SH-SY5Y (cell line): ENCODE results near the gene SLC26A6.

Source experiments
- GATA2 ChIP-seq: IDR thresholded peaks from 2 replicates; pipeline ENCODE4 v1.6.1; 2011; ENCODE audit warnings: mild to moderate bottlenecking, low read depth, low read length
- GATA3 ChIP-seq: IDR thresholded peaks from 2 replicates; pipeline ENCODE4 v1.6.1; 2011; ENCODE audit warnings: low read depth, mild to moderate bottlenecking, low read length, moderate library complexity

The SLC26A6 gene

DNA sequence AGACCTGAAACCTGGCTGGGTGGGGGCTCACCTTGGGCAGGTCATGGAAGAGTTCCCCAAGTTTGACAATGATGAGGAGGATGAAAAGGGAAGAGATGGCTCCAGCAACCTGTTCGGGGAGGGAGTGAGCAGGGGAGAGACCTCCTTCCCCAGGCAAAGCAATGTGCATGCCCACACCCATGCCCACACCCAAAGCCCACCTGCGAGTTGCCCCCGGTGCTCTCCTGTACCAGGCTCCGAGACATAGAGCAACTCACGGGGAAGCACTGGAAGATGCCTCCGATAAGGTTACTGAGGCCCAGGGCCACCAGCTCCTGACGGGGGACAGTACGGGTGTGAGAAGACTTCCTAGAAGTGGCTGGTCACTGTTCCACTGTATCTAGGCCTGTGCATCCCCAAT, 4.9 kb downstream of the SLC26A6 start:
- TF ChIP-seq GATA3: no peak
- TF ChIP-seq GATA2: no peak

DNA sequence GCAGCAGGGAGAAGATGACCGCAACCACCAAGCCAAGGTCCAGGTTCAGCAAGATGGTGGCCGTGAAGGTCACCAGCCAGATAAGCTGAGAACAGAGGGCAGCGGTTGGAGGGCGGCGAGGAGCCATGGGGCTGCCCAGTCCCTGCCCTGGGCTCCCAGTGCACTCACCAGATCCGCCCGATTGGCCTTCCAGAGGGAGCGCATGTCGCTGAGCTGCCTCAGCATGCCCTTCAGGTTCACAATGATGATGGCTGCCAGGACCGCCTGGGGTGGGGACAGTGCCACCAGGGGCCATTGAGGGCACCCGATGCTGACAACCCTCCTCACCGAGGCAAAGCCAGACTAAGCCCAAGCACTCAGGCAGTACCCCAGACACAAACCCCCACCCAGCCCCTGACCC, 5.4 kb downstream of the SLC26A6 start:
- no peak for TF ChIP-seq GATA3
- no peak for TF ChIP-seq GATA2

DNA sequence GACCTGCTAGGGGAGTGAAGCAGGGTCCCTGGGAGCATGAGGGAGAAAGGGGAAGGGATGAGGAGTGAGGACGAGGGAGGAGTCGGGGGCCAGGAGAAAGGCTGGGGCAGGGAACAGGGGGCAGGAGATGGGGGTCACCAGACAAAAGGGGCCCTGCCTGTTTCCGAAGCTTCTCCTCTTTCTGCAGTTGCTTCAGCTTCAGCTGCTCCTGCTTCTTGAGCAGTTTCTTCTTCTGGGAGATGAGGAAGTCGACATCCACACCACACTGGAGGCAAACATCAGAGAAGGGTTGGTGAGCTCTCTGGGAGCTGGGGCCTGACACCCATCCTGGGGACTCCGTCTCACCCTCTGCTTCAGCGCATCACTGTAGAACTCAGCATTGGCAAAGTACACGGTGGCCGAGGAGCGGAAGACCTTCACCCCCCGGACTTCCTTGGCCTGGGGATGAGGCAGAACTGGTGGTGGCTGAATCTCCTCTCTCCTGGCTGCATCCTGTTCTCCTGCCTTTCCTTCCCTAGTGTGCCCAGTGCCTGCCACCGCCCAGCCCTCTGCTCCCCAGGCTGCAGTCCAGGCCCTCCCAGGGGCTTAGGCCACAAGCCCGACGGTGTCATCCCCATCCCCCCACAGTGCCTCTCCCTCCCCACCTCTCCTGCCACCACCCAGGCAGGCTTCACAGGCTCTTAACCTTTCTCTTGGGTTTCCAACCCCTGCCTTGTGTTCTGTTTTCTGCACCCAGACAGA, 6.8 kb downstream of the SLC26A6 start:
- no peak for TF ChIP-seq GATA3
- TF ChIP-seq GATA2: no peak

DNA sequence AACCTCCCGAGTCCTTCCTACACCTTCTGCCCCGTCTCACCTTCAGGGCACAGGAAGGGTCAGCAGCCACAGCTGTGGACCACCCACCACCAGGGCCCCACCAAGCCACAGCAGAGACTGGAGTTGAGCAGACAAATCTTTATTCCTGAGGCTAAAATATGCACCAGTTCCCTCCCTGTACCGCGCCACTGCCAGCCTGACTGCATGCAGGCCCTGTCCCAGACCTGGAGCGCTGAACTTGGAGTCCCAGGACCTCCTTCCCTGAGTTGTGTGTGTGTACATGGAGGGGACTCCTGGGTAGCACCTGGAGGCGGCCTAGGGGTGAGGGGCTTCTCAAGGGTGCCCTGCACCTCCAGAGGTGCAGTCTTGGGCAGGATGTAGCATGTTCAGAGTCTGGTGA, 9.7 kb downstream of the SLC26A6 start:
- TF ChIP-seq GATA2 (no peak), GATA3 (no peak)

DNA sequence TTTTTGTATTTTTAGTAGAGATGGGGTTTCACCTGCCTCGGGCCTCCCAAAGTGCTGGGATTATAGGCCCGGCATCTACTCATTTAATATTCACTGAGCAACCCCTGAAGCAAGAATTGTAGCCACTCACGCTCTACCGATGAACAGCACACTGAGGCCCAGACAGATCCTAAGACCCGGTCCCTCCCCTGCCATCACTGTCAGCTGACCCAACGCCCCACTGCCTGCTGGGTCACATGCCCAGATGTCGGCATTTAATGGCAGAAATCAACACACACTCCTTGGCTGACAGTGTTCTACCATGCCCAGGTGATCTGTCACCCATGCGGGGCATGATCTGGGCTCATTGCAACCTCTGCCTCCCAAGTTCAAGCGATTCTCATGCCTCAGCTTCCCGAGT, 10.5 kb downstream of the SLC26A6 start:
- TF ChIP-seq GATA2: no peak
- no peak for TF ChIP-seq GATA3

DNA sequence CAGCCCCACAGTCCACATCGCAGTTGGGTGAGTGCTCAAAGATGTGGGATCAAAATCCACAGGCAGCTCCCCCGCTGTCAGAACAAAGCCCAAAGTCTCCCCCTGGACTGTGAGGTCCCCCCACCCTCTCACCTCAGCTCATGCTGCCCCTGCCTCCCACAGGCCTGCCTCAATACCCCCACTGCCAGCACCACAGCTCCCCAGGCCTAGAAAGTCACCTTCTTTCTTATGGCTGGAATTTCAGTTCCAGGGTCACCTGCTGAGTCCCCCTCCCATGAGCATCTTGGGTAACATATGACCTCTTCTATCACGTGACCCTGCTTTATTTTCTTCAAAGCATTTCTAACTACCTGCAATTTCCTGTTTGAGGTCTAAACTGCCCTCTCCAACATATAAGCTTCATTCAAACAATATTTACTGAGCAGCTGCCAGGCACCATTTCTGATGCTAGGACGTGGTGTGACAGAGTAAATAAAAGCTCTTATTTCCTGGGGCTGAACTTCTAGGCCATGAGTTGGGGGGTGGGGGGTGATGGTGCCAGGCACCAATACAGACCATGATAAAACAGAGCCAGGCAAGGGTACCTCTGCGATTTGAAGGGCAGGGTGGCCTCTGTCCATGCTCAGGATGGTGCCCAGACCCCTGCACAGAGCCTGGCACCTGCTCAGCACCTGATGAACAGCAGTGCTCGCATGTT, 11.3 kb downstream of the SLC26A6 start:
- no peak for TF ChIP-seq GATA2
- no peak for TF ChIP-seq GATA3

DNA sequence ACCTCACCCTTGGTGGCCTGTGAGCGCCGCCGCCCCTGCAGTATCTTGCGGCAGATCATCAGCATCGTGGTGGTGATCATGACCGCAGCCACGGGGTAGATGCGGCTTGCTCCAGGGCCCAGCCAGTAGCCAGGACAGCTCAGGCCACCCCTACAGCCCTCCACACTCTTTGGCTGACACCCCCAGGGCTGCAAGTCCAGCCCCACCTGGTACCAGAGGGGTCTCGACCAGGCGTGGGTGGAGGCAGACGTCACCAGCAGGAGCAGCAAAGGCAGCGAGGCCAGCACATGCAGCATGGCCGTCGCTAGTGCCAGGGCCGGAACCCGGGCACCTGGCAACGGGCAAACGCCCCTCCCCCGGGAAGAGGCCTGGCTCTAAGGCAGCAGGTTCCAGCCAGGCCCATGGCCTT, 13.8 kb downstream of the SLC26A6 start, which contains the start of gene TMEM89:
TSS of gene TMEM89 (minus strand) at position 309 of the 409 bp plus-strand sequence. CDS start at position 296, 13 bp downstream.
- TF ChIP-seq GATA3: no peak
- no peak for TF ChIP-seq GATA2

DNA sequence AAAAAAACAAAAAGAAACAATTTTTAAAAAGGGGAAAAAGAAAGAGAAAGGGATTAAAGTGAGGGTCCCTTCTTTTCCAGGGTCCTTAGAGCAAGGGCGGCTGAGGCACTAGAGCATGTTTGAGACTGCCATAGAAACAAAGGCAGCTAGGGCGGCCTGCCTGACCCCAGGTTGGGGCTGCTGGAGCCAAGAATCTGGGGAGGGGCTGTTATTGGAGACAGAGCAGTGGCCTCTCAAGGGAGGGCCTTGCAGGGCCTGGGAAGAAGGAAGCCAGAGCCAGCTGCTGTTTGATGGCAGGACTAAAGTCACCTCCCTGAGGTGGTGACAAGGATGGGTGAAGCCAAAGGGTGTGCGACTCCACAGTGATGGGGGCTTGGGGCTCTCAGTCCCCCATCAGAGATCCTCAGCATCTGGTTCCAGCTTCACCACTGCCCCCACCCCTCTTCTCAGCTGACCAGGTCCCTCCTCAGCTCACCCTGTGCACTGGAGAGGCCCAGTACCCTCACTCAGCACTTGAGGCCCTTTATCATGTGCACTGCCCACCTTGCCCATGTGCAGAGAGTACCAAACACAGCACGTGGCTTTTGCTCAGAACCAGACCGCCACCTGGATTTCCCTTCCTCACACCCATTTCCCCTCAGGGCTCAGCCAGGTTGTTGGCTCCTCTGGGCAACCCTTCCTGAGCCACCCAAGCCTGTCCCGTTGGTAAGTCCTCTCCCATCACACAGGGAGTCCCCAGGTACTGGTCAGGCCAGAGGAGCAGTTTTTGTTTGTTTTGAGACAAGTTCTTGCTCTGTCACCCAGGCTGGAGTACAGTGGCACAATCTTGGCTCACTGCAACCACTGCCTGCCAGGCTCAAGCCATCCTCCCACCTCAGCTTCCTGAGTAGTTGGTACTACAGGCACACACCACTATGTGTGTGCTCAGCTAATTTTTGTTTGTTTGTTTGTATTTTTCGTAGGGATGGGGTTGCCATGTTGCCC, 15.4 kb downstream of the SLC26A6 start:
- TF ChIP-seq GATA3 (no peak), GATA2 (no peak)

DNA sequence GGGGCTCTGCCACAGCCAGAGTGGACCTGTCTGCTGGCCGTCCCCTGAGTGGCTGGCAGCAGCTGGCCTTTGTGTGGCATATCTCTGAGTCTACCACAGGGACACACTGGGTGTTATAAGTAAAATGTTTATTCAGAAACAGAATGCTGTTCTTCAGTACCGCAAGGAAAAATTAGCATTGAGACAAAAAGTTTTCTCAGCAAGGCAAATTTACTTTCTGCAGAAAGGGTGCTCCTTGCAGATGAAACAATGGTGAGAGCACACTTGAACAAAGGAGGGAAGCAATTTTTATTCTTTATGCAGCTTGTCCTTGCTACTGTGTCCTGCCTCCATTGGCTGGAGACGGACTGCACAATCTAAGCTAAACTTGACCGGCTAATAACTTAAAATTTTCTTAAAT, 17.7 kb downstream of the SLC26A6 start:
- no peak for TF ChIP-seq GATA2
- TF ChIP-seq GATA3: no peak

DNA sequence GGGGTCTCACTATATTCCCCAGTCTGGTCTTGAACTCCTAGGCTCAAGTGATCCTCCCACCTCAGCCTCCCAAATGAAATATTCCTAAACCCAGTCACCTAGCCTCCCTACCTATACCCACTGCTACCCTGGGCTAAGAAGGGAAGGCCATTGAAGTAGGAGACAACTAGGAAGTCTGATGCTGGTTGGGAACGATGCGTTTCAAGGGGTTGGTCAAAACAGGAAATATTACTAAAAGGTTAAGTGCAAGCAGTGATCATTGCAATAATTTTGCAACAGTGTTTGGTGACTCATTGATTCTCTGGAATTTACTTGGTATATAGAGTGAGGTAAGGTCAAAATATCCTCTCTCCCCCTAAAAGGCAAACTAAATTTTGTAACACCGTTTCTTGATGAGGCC, 21.2 kb downstream of the SLC26A6 start:
- TF ChIP-seq GATA2 (no peak), GATA3 (no peak)

DNA sequence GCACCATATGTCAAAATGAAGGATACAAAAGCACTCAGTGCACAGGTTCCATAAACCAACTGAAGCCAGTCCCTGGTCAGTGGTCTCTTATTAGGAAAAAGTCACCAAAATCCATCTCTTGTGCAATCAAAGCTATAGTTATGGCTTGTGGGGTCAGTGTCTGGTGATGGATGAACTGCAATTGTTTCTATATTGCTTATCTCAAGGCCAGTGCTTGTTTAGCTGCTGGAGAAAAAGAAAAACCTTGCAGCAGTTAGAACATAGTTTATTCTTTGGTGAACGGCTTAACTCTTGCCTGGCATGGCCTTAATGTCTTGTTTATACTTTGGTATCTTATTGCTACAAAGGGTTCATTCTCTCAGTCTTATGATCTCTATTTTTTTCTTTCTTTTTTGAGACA, 23.0 kb downstream of the SLC26A6 start:
- TF ChIP-seq GATA3 (no peak), GATA2 (no peak)

DNA sequence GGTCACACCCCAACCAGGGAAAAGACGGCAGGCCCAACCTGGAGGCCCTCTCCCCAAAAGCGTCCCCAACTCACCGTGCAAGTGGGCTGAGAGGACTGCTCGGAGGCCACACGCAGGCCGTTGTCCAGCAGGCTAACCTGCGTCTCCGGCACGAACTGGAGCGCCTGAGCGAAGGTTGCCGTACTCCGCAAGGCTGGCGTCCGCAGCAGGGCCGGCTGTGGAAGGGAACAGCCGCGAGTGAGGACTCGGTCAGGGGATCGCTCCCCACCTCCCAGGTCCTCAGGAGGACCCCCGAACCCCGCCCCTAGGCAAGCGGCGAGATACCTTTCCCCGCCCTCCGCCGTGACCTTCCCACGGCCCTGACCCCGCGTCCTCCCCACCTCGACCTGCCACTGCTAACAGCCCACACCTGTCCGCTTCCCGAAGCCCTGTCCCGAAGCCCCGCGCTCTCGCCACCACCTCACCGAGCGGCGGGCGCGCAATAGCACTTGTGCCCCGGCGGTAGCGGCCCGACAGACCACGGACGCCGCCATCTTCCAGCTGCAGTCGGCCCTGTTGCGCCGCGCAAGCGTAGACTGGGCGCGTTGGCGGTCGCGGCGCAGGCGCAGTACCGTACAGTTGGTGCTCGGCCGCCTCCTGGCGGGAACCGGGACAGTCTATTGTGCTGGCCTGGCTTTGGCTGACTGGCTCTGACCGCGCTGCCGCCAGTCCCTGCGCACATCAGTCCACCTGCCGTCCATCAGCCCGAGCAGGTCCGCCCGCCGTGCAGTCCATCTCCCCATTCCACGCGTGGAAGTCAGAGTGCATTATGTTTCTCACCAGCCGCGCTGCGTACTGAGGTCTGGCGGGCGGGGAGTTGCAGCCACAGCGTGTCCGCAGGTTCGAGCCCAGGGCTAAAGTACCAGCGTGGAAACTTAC, 25.9 kb downstream of the SLC26A6 start, which contains the start of gene UQCRC1:
TSS of gene UQCRC1 (minus strand) at position 559 of the 918 bp plus-strand sequence. CDS start at position 533, 26 bp downstream.
- TF ChIP-seq GATA2 (no peak), GATA3 (no peak)

DNA sequence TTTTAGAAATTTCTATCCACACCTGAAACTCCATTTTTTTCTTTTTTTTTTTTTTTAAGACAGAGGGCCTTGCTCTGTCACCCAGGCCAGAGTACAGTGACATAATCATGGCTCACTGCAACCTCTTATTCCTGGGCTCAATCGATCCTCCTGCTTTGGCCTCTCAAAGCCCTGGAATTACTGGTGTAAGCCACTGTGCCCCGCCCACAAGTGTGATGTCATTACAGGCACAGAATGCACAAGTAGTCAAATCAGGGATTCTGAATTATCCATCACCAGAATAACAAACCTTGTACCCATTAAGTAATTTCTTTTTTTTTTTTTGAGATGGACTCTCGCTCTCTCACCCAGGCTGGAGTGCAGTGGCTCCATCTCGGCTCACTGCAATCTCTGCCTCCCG, 27.7 kb downstream of the SLC26A6 start:
- no peak for TF ChIP-seq GATA3
- TF ChIP-seq GATA2: no peak

DNA sequence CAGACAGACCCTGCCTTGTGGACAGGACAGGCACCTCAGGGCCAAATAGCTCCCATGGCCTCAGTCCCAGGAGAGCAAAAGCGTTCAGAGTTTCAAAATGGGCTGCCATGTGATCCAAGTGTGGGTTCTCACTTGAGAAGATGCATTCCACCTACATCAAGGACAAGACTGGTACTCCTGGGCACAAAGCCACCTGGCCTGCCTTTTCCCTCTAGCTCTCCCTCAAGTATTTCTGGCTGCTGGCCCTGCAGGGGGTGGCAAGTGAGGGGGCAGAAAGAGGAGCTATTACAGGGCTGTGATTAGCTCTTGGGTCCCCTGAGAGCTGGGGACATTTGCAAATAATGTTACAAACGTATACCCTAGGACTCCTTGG, 33.7 kb downstream of the SLC26A6 start:
- TF ChIP-seq GATA3 (no peak), GATA2 (no peak)
